ENCODE data around the gene SPSB3. TPM values are rescaled to one million over a fixed set of nuclear protein-coding genes. Genes with fewer than 3 reads are reported as not detected.

The SPSB3 gene
- total and polyA plus RNA-seq, 4 donors = 25.8 to 55.6 (median 52.4) TPM

DNA sequence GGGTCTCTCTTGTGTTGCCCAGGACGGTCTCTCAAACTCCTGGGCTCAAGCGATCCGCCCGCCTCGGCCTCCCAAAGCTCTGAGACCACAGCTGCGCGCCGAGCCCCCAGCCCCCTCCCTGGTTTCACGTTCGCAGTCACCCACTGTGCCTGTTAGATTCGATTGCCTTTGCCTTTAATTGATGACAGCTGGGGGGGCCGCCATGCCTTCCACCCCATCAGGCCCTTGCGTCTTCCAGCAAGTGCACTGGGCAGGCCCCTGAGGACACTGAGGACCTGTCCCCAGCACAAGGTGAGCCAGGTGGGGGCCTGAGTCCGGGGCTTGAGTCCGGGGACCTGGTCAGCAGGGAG lies 7.9 kb upstream of the SPSB3 start:
- H3K4me3 ChIP-seq (ENCODE audit: low read depth, low read length) = no peak overlapping the region
- H3K9me3 ChIP-seq (ENCODE audit: control insufficient read depth, insufficient read depth, low read length) = no peaks in the 10 kb centered on the region
- no peak overlapping the region for H3K27ac ChIP-seq (ENCODE audit: low read depth, low read length)
- WGBS (ENCODE audit: insufficient coverage) = 92% methylated on average over 15 of the region's 15 CpGs
- peaks cover 98% of the 10 kb centered on the region for H3K36me3 ChIP-seq (ENCODE audit: control insufficient read depth, insufficient read depth, low read length)
- H3K4me1 ChIP-seq (ENCODE audit: control insufficient read depth, insufficient read depth, low read length) = peaks cover under 1% of the 10 kb centered on the region
- no peaks in the 10 kb centered on the region for H3K27me3 ChIP-seq (ENCODE audit: control insufficient read depth, insufficient read depth, low read length)
- no peak for DNase-seq (ENCODE audit: low read depth in 4 of 6, low spot score in 6 of 6)

DNA sequence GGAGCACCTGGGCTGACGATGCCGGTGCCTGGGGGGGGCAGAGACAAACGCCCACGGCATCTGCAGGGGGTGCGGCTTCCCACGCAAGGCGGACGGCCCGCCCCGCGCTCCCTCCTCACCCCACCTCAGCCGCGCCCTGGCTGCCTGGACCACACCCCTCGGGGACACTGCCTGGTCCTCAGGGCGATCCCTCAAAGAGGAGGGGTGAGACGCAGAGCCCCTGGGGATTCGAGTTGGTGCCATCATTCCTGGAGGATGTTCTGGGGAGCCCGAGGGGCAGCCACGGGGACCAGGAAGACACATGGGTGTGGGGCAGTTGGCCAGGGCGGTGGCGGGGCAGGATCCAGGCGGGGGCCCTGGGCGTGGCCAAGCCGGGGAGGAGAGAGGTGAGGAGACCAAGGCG lies 7.3 kb upstream of the SPSB3 start:
- no peak overlapping the region for H3K27ac ChIP-seq (ENCODE audit: low read depth, low read length)
- peaks cover 5% of the 10 kb centered on the region for H3K4me1 ChIP-seq (ENCODE audit: control insufficient read depth, insufficient read depth, low read length)
- H3K4me3 ChIP-seq (ENCODE audit: low read depth, low read length) = no peak overlapping the region
- H3K9me3 ChIP-seq (ENCODE audit: control insufficient read depth, insufficient read depth, low read length) = no peaks in the 10 kb centered on the region
- H3K36me3 ChIP-seq (ENCODE audit: control insufficient read depth, insufficient read depth, low read length) = peaks cover 99% of the 10 kb centered on the region
- no peaks in the 10 kb centered on the region for H3K27me3 ChIP-seq (ENCODE audit: control insufficient read depth, insufficient read depth, low read length)
- 100% methylated on average over 5 of the region's 25 CpGs for WGBS (ENCODE audit: insufficient coverage)
- DNase-seq (ENCODE audit: low read depth in 4 of 6, low spot score in 6 of 6) = no peak

DNA sequence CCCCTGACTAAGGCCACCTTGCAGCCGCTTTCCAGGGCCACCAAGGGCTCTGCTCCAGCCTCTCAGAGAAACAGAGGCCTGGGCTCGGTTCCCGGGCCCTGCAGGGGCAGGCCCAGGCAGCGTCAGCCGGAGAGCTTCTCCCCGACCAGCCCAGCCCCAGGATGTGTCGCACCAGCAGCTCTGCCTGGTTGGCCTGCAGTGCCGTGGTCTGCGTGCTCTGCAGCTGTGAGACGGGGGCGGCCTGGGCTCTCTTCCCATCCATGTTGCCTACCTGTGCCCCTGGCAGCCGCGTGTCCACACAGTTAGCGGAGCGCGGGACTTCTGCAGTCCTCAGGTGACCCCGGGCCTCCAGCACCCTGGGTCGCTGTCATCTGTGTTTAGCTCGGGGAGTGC lies 6.3 kb upstream of the SPSB3 start:
- H3K4me1 ChIP-seq (ENCODE audit: control insufficient read depth, insufficient read depth, low read length) = peaks cover 13% of the 10 kb centered on the region
- H3K4me3 ChIP-seq (ENCODE audit: low read depth, low read length) = no peak overlapping the region
- no peaks in the 10 kb centered on the region for H3K27me3 ChIP-seq (ENCODE audit: control insufficient read depth, insufficient read depth, low read length)
- no peak for DNase-seq (ENCODE audit: low read depth in 4 of 6, low spot score in 6 of 6)
- 86% methylated on average over 19 of the region's 19 CpGs for WGBS (ENCODE audit: insufficient coverage)
- H3K27ac ChIP-seq (ENCODE audit: low read depth, low read length) = no peak overlapping the region
- H3K36me3 ChIP-seq (ENCODE audit: control insufficient read depth, insufficient read depth, low read length) = peaks cover 94% of the 10 kb centered on the region
- no peaks in the 10 kb centered on the region for H3K9me3 ChIP-seq (ENCODE audit: control insufficient read depth, insufficient read depth, low read length)

DNA sequence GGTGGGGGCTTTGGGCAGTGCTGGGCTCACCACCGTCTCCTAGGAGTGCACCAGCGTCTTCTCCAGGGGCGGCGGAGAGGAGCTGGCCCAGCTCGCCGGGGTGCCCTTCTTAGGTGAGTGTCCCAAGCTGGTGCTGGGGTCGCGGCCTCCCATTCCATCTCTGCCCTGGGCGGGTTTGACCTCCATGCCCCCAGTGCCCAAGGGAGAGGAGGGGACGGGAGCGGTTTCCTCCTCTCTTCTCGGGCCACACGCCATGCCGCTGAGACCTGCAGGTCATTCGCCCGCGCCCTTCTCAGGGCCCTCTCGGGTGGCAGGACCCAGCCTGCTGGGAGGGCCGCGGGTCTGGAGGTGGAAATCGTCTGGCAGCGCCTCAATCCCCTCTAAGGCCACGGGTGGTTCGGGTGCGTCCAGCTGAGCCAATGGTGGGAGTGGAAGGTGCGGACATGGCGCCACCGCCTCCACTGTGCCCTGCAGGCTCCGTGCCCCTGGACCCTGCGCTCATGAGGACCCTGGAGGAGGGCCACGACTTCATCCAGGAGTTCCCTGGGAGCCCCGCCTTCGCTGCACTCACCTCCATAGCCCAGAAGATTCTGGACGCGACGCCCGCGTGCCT lies 5.8 kb upstream of the SPSB3 start:
- peaks cover 89% of the 10 kb centered on the region for H3K36me3 ChIP-seq (ENCODE audit: control insufficient read depth, insufficient read depth, low read length)
- 95% methylated on average over 34 of the region's 38 CpGs for WGBS (ENCODE audit: insufficient coverage)
- H3K4me1 ChIP-seq (ENCODE audit: control insufficient read depth, insufficient read depth, low read length) = peaks cover 18% of the 10 kb centered on the region
- H3K27ac ChIP-seq (ENCODE audit: low read depth, low read length) = no peak overlapping the region
- no peaks in the 10 kb centered on the region for H3K27me3 ChIP-seq (ENCODE audit: control insufficient read depth, insufficient read depth, low read length)
- H3K9me3 ChIP-seq (ENCODE audit: control insufficient read depth, insufficient read depth, low read length) = no peaks in the 10 kb centered on the region
- DNase-seq (ENCODE audit: low read depth in 4 of 6, low spot score in 6 of 6) = no peak
- no peak overlapping the region for H3K4me3 ChIP-seq (ENCODE audit: low read depth, low read length)

DNA sequence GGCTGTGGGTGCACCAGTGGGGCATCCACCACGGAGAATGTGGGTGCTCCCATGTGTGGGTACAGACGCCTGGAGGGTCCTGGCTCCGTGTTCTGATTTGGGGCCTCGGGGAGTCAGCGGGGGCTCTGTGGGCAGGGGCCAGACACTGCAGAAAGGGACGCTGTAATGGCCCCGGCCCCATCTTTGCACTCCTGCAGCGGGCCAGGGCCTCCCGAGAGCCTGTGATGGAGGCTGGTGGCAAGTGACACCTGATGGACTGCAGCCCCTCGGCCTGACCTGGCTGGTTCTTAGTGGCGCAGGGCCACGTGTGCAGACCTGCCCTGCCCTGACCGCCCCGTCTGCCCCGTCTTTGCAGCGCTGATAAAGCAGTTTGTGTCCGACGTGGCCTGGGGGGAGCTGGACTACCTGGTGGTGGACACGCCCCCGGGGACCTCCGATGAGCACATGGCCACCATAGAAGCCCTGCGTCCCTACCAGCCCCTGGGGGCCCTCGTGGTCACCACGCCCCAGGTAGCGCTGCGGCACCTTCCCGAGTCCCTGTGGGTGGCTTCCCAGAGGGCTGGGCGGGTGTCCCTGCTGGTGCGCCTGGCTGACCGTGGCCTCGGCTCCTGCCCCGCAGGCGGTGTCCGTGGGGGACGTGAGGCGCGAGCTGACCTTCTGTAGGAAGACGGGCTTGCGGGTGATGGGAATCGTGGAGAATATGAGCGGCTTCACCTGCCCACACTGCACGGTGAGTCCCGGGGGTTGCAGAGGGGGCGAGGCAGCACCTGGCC lies 5.1 kb upstream of the SPSB3 start:
- H3K27ac ChIP-seq (ENCODE audit: low read depth, low read length) = no peak overlapping the region
- H3K9me3 ChIP-seq (ENCODE audit: control insufficient read depth, insufficient read depth, low read length) = no peaks in the 10 kb centered on the region
- peaks cover 82% of the 10 kb centered on the region for H3K36me3 ChIP-seq (ENCODE audit: control insufficient read depth, insufficient read depth, low read length)
- no peak for DNase-seq (ENCODE audit: low read depth in 4 of 6, low spot score in 6 of 6)
- H3K4me1 ChIP-seq (ENCODE audit: control insufficient read depth, insufficient read depth, low read length) = peaks cover 18% of the 10 kb centered on the region
- H3K4me3 ChIP-seq (ENCODE audit: low read depth, low read length) = no peak overlapping the region
- WGBS (ENCODE audit: insufficient coverage) = 94% methylated on average over 44 of the region's 44 CpGs
- no peaks in the 10 kb centered on the region for H3K27me3 ChIP-seq (ENCODE audit: control insufficient read depth, insufficient read depth, low read length)

DNA sequence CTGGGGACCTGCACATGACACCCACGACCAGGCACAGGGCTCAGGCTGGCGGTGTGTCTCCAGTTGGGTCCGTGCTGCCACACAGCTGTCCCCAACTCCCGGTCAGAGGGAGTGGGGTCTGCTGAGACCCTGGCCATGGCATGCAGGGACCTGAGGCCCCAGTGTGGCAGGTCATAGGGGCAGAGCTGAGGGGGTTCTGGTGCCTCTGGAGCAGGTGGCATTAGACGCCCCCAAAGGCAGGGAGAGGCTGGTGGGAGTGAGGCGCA lies 4.6 kb upstream of the SPSB3 start:
- 91% methylated on average over 6 of the region's 6 CpGs for WGBS (ENCODE audit: insufficient coverage)
- no peak overlapping the region for H3K27ac ChIP-seq (ENCODE audit: low read depth, low read length)
- peaks cover 77% of the 10 kb centered on the region for H3K36me3 ChIP-seq (ENCODE audit: control insufficient read depth, insufficient read depth, low read length)
- no peak for DNase-seq (ENCODE audit: low read depth in 4 of 6, low spot score in 6 of 6)
- H3K4me1 ChIP-seq (ENCODE audit: control insufficient read depth, insufficient read depth, low read length) = peaks cover 18% of the 10 kb centered on the region
- H3K4me3 ChIP-seq (ENCODE audit: low read depth, low read length) = no peak overlapping the region
- no peaks in the 10 kb centered on the region for H3K9me3 ChIP-seq (ENCODE audit: control insufficient read depth, insufficient read depth, low read length)
- no peaks in the 10 kb centered on the region for H3K27me3 ChIP-seq (ENCODE audit: control insufficient read depth, insufficient read depth, low read length)

DNA sequence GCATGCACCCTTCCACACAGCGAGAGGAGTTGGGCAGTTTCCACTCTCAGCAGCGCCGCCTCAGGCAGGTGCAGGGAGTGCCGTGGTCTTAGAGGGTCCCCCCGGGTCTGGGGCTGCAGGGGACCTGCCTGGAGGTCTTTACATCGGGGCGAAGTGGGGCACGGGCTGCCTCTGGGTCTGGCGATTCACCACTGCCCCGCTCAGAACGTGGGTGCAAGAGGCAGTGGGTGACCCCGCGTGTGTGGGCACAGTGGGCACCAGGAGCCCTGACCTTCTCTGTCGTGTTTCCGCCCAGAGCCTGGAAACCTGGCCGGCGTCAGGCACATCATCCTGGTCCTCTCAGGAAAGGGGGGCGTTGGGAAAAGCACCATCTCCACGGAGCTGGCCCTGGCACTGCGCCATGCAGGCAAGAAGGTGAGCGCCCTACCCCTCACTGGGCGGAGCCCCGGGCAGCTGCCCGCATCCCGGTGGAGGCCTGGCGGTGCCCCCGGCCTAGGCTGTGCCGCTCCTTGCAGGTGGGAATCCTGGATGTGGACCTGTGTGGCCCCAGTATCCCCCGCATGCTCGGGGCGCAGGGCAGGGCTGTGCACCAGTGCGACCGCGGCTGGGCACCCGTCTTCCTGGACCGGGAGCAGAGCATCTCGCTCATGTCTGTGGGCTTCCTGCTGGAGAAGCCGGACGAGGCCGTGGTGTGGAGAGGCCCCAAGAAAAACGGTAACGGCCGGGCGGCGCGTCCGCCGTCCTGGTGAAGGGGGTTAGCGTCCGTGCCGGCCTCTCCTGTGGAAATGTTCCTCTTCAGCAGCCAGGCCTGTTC lies 4.1 kb upstream of the SPSB3 start:
- Histone ChIP-seq H3K4me1 (ENCODE audit: control insufficient read depth, insufficient read depth, low read length) (peaks cover 23% of the 10 kb centered on the region), H3K27me3 (ENCODE audit: control insufficient read depth, insufficient read depth, low read length) (no peaks in the 10 kb centered on the region), H3K27ac (ENCODE audit: low read depth, low read length) (no peak overlapping the region), H3K4me3 (ENCODE audit: low read depth, low read length) (no peak overlapping the region), H3K9me3 (ENCODE audit: control insufficient read depth, insufficient read depth, low read length) (no peaks in the 10 kb centered on the region), H3K36me3 (ENCODE audit: control insufficient read depth, insufficient read depth, low read length) (peaks cover 72% of the 10 kb centered on the region)
- WGBS (ENCODE audit: insufficient coverage) = 92% methylated on average over 51 of the region's 51 CpGs
- no peak for DNase-seq (ENCODE audit: low read depth in 4 of 6, low spot score in 6 of 6)

DNA sequence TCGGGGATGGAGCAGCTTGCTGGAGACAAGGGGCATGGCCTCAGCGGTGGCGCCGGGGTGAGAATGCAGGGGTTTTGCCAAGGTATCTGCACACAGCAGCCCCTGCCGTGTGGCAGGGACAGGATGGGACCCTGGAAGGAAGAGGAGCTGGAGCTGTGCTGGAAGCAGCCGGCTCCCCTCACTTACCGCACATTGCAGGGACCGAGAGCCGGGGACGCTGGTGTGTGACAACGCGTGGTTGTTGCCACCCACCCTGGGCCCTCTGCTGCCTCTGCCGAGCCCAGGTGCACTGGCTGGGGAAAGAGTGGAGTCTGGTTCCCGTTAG lies 3.4 kb upstream of the SPSB3 start:
- Histone ChIP-seq H3K36me3 (ENCODE audit: control insufficient read depth, insufficient read depth, low read length) (peaks cover 72% of the 10 kb centered on the region), H3K4me3 (ENCODE audit: low read depth, low read length) (no peak overlapping the region), H3K27ac (ENCODE audit: low read depth, low read length) (no peak overlapping the region), H3K27me3 (ENCODE audit: control insufficient read depth, insufficient read depth, low read length) (no peaks in the 10 kb centered on the region), H3K4me1 (ENCODE audit: control insufficient read depth, insufficient read depth, low read length) (peaks cover 29% of the 10 kb centered on the region), H3K9me3 (ENCODE audit: control insufficient read depth, insufficient read depth, low read length) (no peaks in the 10 kb centered on the region)
- no peak for DNase-seq (ENCODE audit: low read depth in 4 of 6, low spot score in 6 of 6)
- 95% methylated on average over 14 of the region's 14 CpGs for WGBS (ENCODE audit: insufficient coverage)

DNA sequence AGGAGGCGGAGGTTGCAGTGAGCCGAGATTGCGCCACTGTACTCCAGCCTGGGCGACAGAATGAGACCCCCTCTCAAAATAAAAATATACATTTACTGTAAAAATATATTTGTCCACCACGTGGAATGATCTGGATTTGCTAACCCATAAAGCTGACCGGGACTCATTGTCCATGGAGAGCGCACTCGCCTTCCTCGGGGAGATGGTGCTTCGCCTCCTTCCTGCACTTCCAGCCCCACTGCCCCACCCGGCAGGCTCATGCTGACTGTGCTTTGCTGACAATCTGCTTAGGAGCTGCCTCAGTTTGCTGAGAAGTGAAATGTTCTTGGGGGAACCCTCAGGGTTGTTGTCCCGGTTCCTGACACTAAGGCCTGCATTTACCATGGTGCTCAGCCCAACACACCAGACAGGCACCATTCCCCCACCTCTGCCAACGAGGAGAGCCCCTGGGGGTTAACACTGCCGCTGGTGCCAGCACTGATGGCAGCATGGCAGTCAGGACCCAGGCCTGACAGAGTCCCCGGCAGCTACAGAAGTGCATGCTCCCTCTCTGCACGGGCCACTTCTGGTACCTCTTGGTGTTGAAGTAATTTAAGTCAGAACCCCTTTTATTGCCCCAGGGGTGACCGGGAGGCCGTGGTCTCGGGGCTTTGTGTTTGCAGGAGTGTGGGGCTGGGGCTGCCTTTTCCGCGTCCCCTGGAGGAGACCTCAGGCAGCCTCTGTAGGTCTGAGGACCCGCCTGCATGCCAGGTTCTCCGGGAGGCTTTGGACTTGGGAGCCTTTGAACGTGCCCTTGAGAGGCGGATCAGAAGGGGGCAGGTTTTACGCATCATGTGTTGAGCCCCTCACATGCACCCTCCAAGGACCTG lies 2.8 kb upstream of the SPSB3 start:
- no peak for DNase-seq (ENCODE audit: low read depth in 4 of 6, low spot score in 6 of 6)
- no peaks in the 10 kb centered on the region for H3K9me3 ChIP-seq (ENCODE audit: control insufficient read depth, insufficient read depth, low read length)

More for the DNA sequence above, 2.8 kb upstream of the SPSB3 start:
- Histone ChIP-seq H3K27ac (ENCODE audit: low read depth, low read length) (no peak overlapping the region), H3K4me3 (ENCODE audit: low read depth, low read length) (no peak overlapping the region), H3K27me3 (ENCODE audit: control insufficient read depth, insufficient read depth, low read length) (no peaks in the 10 kb centered on the region), H3K4me1 (ENCODE audit: control insufficient read depth, insufficient read depth, low read length) (peaks cover 32% of the 10 kb centered on the region), H3K36me3 (ENCODE audit: control insufficient read depth, insufficient read depth, low read length) (peaks cover 71% of the 10 kb centered on the region)
- 92% methylated on average over 19 of the region's 26 CpGs for WGBS (ENCODE audit: insufficient coverage)
